Kidney epithelial cell (primary cell): Measurements from ENCODE around the gene MAPRE2. TPM values are rescaled to one million over a fixed set of nuclear protein-coding genes. Genes with fewer than 3 reads are reported as not detected.

Experiments used
- DNase-seq: peaks from one replicate; pipeline ENCODE4 v3.0.0-alpha.2; 2010; ENCODE audit warnings: low read depth
- H3K27me3 ChIP-seq: 2 replicates; pipeline ENCODE4 v1.6.0; 2011; ENCODE audit warnings: low read length; ENCODE audit not compliant: control insufficient read depth, insufficient read depth
- H3K36me3 ChIP-seq: 2 replicates; pipeline ENCODE4 v1.5.1; 2011; ENCODE audit warnings: low read length; ENCODE audit not compliant: control insufficient read depth, insufficient read depth
- H3K4me3 ChIP-seq: 2 replicates; pipeline ENCODE4 v1.5.1; 2011; ENCODE audit warnings: low read depth, mild to moderate bottlenecking, control low read depth, low read length
- CTCF ChIP-seq: IDR thresholded peaks from 2 replicates; pipeline ENCODE4 v1.5.1; 2011; ENCODE audit warnings: mild to moderate bottlenecking, moderate library complexity, low read length, control low read depth, inconsistent platforms; ENCODE audit not compliant: insufficient read depth, poor library complexity, severe bottlenecking
- total RNA-seq: library from RNA; depleted of rRNA; stranded (reverse); fragments of >200 nt; gene quantifications from 2 replicates; pipeline ENCODE4 v1.2.3, GENCODE V29; 2015

Gene MAPRE2
- total RNA-seq, 1 donor from 2014 or later, result 16.2 TPM

DNA sequence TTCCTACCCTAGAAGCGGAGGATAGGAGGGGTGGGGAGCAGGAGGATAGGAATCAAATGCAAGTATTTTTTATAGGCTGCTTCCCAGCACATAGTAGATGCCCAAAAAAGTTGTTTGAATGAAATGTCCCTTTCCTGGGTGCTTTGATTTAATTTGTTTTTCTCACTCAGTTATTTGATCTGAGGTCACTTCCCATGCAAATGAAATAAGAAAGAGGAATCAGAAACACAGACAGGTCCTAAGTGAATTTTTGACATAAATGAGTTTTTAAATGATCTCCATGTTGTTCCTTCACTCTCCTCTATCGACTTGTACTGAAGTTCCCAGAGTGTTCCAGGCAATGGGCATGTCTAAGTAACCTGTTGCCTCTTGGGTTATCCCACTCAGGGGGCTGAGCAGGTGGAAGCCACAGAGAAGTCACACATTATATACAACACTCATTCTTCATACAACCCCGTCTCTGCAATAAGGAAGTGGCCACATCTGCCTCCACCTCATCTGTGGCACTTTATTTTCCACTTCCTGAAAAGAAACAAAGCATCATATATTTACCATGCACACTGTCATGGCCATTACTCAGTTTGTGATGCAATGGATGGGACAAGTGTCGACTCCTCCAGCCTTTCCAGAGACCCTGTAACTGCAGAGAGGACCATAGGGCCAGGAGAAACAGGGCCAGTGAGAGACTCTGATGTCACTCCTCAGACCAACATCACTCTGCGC, 117.7 kb downstream of the MAPRE2 start:
- no peak overlapping the region for H3K4me3 ChIP-seq
- H3K27me3 ChIP-seq, result no peaks in the 10 kb centered on the region
- TF ChIP-seq CTCF, result no peak
- DNase-seq, result no peak
- H3K36me3 ChIP-seq, result no peaks in the 10 kb centered on the region

DNA sequence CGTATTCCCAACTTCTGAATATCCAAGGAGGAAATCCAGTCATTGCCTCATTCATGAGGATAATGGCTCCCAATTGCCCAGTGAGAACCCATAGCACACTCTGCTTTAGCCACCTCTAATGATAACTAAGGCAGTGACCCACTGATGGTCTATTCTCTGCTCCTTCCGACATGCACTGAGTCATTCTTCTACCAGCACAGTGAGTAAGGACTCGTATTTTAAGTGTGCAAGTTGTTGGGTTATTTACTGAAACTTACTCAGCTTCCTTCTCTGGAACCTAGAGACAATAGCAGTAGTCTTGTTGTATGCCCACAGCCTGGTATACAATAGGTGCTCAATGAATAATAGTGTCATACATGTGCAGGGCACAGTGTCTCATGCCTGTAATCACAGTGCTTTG, 118.6 kb downstream of the MAPRE2 start:
- Histone ChIP-seq H3K27me3 (no peaks in the 10 kb centered on the region), H3K36me3 (no peaks in the 10 kb centered on the region), H3K4me3 (no peak overlapping the region)
- no peak for TF ChIP-seq CTCF
- no peak for DNase-seq

- H3K27me3 ChIP-seq, result no peaks in the 10 kb centered on the region
- no peaks in the 10 kb centered on the region for H3K36me3 ChIP-seq
- H3K4me3 ChIP-seq, result no peak overlapping the region
- no peak for TF ChIP-seq CTCF
- DNase-seq, result no peak
These were observed 120.3 kb downstream of the MAPRE2 start for GRCh38 chr18:35161485-35161884.

DNA sequence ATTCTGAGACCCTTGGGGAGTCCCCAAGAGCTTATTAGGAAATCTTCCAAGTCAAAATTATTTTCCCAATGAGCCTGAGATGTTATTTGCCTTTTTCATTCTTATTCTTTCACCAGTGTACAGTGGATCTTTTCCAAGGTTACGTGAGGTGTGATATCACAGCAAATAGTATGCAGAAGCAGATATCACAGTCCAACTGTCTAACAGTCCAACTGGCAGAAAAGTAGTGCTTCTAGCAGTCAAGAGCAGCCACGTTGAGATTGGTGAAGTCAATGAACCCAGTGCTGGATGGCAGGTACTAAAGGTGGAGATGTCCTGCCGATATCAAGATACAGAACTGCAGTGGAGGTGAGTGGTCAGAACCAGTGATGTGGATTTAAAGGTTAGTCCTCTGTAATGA, 120.7 kb downstream of the MAPRE2 start:
- no peaks in the 10 kb centered on the region for H3K36me3 ChIP-seq
- no peak for TF ChIP-seq CTCF
- no peak overlapping the region for H3K4me3 ChIP-seq
- no peaks in the 10 kb centered on the region for H3K27me3 ChIP-seq
- DNase-seq, result no peak

DNA sequence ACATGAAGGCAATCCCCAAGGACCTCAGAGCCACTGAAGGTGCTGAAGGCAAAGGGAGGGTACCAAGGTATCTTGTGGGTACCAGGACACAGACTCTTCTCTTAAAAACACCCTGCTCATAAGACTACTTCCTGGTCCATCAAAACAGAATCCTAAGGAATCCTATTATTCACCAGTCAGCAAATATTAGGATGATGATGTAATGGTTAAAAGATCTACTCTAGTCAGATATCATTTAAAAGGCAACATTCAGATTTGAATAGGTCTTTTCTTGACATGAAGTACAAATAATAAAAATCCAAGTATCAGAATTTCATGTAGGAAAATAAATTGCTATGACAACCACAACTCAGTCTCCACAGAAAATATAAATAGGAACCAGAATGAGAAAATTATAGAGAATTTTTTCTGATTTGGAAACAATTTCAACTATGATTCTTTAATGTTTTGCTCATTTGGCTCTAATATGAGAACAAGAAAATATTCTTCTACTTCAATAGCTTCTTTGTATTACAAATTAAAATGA, 121.9 kb downstream of the MAPRE2 start:
- no peak overlapping the region for H3K4me3 ChIP-seq
- no peaks in the 10 kb centered on the region for H3K36me3 ChIP-seq
- DNase-seq, result no peak
- no peak for TF ChIP-seq CTCF
- H3K27me3 ChIP-seq, result no peaks in the 10 kb centered on the region

DNA sequence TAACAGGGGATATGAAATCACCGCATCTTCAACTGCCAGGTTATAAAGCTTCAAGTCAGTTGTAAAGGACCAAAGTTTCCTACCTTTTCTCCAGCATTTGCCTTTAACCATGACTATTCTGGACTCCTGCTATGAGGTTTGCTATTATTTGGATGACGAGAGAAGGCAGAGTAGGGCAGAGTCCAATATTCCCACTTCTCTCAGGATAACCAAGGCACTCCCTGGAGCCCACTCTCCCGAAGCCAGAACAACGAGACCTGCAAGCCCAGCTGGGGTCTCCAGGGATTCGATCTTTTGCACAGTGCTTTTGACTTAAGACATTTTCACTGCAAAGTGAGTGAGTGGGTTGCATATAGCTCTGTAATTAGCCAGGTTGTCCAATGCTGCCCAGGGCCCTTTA, 122.5 kb downstream of the MAPRE2 start:
- no peak for TF ChIP-seq CTCF
- Histone ChIP-seq H3K36me3 (no peaks in the 10 kb centered on the region), H3K27me3 (no peaks in the 10 kb centered on the region), H3K4me3 (no peak overlapping the region)
- no peak for DNase-seq
